NOMO-1 (cell line): ENCODE data around the gene GATAD2B.
"Not testable (repeated sequence)": the region's sequence is repeated elsewhere in the genome, so short reads cannot be mapped to it uniquely, and the experiment has no call there.

Experiments used
- DNase-seq, 2 experiments: peaks; one replicate each; lab custom pipeline; 2025; ENCODE audit not compliant: unreplicated experiment in 2 of 2; lab: John Stamatoyannopoulos, UW

Gene GATAD2B

GRCh38 chr1:153769221-153769620, 153.6 kb downstream of the GATAD2B start:
- DNase-seq: no peak

GRCh38 chr1:153768316-153769181, 154.2 kb downstream of the GATAD2B start:
- no peak for DNase-seq

- no peak for DNase-seq
These were observed 155.3 kb downstream of the GATAD2B start for GRCh38 chr1:153767519-153767918.

- DNase-seq: not testable (repeated sequence)
These were observed 156.1 kb downstream of the GATAD2B start for GRCh38 chr1:153766663-153767062.

GRCh38 chr1:153764310-153764709, 158.5 kb downstream of the GATAD2B start:
- no peak for DNase-seq

- DNase-seq: no peak
These were observed 159.2 kb downstream of the GATAD2B start for GRCh38 chr1:153763365-153764225.

- DNase-seq: no peak
These were observed 162.3 kb downstream of the GATAD2B start for GRCh38 chr1:153760440-153760839.
